ENCODE measurements around the gene HYOU1. TPM values are rescaled to one million over a fixed set of nuclear protein-coding genes. Genes with fewer than 3 reads are reported as not detected.
"Not testable (repeated sequence)": the region's sequence is repeated elsewhere in the genome, so short reads cannot be mapped to it uniquely, and the experiment has no call there.

The HYOU1 gene, protein sequence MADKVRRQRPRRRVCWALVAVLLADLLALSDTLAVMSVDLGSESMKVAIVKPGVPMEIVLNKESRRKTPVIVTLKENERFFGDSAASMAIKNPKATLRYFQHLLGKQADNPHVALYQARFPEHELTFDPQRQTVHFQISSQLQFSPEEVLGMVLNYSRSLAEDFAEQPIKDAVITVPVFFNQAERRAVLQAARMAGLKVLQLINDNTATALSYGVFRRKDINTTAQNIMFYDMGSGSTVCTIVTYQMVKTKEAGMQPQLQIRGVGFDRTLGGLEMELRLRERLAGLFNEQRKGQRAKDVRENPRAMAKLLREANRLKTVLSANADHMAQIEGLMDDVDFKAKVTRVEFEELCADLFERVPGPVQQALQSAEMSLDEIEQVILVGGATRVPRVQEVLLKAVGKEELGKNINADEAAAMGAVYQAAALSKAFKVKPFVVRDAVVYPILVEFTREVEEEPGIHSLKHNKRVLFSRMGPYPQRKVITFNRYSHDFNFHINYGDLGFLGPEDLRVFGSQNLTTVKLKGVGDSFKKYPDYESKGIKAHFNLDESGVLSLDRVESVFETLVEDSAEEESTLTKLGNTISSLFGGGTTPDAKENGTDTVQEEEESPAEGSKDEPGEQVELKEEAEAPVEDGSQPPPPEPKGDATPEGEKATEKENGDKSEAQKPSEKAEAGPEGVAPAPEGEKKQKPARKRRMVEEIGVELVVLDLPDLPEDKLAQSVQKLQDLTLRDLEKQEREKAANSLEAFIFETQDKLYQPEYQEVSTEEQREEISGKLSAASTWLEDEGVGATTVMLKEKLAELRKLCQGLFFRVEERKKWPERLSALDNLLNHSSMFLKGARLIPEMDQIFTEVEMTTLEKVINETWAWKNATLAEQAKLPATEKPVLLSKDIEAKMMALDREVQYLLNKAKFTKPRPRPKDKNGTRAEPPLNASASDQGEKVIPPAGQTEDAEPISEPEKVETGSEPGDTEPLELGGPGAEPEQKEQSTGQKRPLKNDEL
- polyA plus RNA-seq (2013, experiment 1 of 2; ENCODE audit: insufficient read length), result 191 TPM
- polyA plus RNA-seq (2013, experiment 2 of 2; ENCODE audit: insufficient read length), result 115 TPM

DNA sequence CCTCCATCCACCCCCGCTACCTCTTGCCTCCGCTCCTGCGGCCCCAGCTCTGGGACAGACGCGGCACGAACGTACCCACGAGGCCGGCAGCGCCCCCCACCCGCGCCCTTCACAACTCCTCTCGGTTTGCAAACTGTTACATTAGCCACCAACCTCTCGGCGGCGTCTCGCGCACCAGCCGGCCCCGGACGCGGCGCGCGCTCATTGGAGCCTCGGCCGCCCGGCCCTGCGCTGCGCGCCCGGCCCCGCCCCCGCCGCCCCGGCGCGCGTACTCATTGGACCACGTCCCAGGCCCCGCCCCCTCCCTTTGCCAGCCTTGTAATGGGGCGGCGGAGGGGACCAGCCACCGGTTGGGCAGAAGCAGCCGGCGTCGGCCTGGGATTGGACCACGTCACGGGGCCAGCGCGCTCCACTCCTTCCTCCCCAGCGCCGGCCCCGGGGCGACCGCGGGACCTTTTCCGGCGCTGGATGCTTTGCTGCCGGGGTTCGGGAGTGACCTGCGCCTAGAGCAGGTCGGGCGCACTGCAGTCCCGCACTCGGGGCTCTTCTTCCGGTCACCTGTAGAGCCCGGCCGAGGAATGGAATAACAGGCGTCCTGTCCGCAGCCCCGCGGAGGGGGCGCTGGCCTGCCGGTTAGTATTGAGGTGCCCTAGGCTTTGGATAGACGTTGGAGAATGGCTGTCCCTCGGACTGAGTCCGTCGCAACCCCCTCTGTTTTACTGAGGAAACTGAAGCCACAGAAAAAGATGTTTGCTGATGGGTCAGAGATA lies at the start of gene HYOU1:
TSS of gene HYOU1 (minus strand) at position 206 of the 770 bp plus-strand sequence. CDS start 1,045 bp downstream, outside the sequence.
- DNase-seq, result peak; percentile 97

DNA sequence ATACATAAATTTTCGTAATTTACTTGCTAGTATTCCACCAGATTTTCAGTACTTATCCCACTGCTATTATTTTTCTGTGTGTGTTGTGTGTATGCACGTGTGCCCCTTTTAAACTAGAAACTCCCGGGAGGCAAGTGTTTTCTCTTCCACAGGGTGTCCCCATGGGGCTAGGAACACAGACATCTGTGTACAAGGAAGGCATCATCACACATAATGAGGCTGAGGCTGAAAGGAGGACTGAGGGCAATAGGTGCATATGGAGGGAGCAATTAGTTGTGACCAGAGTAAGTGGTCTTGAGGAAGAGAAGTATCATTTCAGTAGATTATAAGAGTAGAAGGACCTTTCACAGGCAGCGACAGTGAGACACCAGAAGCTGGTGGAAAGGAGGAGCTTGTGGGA lies 46.8 kb upstream of the HYOU1 start:
- no peak for DNase-seq

DNA sequence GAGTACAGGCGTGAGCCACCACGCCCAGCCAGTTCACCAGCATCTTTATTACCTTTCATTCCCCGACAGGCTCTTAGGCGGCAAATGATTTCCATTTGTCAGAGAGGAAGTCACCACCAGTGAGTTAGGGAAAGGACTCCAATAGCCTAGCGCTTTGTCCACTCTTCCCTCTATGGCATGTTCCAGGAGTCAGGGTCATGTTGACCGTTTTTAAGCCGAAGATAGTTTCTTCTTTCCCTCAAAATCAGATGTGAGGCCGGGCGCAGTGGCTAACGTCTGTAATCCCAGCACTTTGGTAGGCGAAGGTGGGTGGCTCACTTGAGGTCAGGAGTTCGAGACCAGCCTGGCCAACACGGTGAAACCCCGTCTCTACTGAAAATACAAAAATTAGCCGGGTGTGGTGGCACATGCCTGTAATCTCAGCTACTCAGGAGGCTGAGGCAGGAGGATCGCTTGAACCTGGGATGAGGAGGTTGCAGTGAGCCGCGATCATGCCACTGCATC lies 46.2 kb upstream of the HYOU1 start:
- DNase-seq, result not testable (repeated sequence)

DNA sequence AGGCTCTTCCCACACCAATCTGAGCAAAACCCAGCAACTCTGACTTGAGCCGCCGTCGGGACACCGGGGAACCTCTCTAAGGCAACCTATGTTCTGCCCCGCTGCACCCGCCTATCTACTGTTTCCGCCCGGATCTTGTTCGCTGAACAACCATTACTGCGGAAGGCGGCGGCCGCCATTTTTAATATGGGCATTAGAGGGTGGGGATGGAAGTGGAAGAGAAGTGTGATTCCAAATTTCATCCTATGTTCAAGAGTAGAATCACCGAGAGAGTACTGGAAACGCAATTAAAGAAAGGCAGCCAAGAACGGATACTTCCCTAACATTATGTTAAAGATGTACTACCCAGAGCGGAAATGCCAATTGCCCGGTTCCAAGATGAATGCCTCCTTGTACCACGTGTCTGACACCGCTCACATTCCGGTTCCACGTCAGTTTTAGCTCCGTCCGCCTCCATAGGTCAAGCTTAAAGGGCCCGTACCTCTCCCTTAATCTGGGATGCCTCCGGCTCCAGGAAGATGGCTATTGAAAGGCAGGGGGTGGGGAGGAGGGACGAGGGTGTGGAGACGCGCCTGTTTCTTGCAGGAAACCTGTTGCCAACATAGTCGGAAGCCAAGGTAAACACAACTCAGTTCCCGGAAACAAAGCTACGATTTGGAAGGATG lies 44.9 kb upstream of the HYOU1 start, which contains the start of gene DPAGT1:
TSS of gene DPAGT1 (minus strand) at position 95 of the 665 bp plus-strand sequence. CDS start 198 bp downstream, outside the sequence.
- peak; percentile 98 for DNase-seq

DNA sequence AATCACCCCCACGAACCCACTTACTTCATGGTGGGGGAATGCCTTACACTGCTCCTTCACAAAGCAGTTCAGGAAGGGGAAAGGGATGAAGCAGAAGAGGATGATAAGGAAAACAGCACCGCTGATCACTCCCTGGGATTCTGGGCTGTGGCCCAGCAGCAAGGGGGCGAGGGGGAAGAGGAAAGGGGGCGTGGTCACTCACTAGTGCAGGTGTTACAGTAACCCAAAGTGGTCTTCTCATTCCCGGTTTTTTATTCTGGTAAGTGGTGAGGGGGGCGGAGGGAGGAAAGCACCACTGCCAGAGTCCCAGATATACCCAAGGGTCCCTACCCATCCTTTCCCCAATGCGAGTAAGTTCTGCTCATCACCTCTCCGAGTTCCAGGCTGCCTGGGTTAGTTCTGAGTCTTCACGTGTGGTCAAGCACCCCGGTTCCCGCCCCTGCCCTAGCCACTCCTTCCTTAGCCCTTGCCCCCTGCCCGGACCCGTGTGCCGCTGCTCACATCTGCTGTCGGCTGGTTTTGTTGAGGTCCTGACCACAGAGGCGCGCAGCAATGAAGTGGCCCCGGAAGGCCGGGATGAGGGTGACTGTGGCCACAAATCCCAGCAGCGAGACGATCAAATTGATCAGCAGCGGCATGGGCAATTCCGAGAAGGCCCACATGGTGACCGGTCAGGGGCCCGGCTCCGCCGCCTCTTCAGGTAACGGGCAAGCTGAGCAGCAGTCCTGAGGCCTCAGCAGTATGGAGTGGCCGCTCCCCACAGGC lies 44.2 kb upstream of the HYOU1 start:
- no peak for DNase-seq

DNA sequence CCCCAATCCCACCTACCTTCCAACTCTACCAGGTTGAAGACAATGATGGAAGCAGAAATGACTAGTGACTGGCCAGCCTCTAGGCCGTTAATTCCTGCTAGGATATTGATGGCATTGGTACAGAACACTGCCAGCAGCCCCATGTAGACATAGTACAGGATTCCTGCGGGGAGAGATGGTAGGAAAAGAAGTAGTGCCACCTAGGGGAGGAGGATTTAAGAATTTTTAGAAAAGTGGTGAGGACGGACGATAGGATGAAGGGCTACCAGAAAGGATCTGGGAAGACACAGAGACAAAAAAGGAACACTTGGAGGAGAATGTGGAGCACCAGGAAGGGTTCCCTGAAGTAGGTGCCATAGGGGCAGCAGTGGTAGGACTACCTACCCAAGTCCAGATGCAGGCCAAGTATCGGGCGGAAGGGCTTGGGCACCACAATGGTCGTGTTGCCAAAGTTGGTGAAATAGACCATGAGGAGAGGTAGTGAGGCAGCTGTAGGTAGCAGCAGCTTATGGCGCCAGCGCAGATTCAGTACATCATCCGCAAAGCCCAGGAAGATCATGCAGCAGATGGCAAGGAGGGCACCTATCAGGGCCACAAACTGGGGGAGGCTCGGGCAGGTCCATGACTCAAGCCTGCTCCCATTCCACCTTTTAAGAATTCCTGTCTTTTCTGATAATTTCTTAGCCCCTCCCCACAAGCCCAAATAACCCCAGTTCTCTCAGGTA lies 43.4 kb upstream of the HYOU1 start:
- DNase-seq, result peak; percentile 57

DNA sequence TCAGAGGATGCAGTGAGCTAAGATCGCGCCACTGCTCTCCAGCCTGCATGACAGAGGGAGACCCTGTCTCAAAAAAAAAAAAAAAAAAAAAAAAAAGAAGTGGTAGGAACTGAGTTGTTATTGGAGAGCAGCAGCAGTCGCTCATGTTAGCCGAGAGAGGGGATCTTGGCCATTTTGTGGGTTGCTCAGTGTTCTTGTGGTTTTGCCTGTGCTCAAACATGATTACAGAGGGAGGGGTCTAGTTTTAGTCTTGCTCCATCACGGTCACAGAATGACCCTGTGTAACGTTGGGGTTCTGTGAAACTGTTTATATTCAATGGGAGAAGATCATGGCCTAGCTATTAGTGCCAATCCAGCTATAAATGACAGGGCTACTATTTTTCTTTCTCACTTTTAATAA lies 42.7 kb upstream of the HYOU1 start:
- no peak for DNase-seq

DNA sequence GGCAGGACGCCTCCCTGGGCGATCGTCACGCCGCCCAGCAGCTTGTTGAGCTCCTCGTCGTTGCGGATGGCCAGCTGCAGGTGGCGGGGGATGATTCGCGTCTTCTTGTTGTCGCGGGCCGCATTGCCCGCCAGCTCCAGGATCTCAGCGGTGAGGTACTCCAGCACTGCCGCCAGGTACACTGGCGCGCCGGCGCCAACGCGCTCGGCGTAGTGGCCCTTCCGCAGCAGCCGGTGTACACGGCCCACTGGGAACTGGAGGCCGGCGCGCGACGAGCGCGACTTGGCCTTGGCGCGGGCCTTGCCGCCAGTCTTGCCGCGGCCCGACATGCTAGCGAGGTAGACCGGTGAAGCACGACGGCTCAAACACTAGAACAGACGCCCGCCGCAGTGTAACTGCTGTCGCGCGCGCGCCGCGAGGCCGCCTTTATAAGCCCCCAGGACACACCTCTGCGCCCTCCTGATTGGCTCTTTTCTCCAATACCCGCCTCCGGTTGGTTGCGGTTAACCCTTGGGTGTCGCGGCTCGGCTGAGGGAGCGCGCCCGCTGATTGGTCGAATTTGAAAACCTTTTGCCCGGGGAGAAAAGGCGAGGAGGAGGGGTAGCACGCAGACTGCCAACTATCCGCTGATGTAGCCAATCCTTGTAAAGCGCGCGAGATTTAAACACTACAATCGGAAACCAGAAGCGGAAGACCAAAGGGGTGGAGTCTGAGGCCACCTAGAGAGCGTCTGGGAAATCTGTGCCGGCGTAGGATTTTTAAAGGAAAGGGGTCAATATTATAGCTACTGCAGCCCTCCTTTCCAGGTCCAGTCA lies 38.3 kb upstream of the HYOU1 start:
- peak; percentile 100 for DNase-seq

DNA sequence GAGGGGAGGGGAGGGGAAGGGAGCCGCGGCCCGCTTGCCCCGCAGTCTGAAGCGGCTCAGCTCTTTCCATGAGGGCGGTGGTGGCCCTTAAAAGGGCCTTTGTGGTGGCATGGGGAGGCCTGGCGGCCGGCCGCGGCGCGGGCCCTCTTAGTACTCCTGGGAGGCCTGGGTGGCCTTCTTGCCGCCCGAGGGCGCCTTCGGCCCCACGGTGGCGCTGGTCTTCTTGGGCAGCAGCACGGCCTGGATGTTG lies 37.7 kb upstream of the HYOU1 start:
- peak; percentile 85 for DNase-seq

DNA sequence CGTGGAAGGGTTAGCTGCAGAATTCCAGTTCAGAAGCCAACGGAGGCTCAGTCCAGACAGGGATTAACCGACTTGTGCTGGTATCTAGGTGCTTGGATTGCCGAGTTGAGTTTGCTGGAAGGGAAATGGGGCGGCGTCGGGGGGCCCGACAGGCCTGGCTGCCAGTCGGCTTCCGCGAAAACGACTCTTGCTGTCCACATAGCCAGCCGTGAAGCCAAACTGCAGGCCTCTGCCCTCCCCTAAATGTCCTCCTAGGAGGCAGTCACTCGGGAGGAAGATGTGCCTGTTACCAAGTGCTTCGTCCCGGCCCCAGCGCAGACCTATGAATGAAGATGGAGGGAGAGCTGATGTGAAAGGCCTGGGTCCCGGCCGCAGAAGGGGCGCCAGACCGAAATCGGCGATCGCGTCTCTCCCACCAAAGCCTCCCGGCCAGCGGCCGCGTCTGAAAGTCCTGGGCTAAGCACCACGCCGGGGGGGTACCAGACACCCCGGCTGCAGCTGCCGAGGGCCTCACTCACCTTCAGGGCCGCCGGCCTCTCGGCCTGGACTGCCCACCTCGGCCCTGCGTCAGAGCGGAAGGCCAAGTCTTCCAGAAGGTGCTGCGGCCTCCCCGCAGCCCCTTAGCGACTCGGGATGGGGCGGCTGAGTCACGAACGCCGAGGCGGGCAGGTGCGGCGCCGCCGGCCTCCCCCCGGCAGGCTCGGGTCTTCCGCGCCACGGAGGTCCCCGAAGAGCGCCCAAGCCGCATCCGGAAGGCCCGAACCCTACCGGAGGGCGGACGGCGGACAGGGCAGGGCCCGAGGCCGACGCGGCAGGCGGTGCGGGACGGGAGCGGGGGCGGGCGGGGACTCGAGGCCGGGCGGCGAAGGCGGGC lies 37.2 kb upstream of the HYOU1 start:
- DNase-seq, result peak; percentile 36

DNA sequence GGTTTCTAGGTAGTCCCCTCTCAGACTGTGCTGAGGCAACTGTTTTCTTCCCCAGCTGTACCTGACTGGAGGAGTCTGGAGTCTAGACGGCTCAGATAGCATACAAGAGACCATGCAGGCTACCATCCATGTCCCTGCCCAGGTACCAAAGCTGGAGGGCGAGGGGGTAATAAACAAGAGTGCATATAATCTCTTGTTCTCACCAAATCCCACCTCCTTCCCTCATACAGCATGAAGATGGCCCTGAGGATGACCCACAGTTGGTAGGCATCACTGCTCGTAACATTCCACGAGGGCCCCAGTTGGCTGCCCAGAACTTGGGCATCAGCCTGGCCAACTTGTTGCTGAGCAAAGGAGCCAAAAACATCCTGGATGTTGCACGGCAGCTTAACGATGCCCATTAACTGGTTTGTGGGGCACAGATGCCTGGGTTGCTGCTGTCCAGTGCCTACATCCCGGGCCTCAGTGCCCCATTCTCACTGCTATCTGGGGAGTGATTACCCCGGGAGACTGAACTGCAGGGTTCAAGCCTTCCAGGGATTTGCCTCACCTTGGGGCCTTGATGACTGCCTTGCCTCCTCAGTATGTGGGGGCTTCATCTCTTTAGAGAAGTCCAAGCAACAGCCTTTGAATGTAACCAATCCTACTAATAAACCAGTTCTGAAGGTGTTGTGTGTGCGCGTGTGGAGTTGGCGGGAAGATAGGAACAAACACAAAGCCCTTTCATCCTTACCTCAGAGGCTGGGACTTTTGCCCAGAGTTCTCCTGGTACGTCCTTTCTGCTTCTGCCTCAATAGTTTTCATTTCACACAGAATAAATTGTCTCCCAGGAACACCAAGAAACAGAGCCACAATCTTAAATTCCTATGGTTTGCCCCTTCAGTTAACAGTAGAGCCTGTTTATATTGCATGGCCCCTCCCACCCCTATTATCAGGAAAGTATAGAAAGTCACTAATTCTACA lies 36.2 kb upstream of the HYOU1 start:
- DNase-seq, result no peak

DNA sequence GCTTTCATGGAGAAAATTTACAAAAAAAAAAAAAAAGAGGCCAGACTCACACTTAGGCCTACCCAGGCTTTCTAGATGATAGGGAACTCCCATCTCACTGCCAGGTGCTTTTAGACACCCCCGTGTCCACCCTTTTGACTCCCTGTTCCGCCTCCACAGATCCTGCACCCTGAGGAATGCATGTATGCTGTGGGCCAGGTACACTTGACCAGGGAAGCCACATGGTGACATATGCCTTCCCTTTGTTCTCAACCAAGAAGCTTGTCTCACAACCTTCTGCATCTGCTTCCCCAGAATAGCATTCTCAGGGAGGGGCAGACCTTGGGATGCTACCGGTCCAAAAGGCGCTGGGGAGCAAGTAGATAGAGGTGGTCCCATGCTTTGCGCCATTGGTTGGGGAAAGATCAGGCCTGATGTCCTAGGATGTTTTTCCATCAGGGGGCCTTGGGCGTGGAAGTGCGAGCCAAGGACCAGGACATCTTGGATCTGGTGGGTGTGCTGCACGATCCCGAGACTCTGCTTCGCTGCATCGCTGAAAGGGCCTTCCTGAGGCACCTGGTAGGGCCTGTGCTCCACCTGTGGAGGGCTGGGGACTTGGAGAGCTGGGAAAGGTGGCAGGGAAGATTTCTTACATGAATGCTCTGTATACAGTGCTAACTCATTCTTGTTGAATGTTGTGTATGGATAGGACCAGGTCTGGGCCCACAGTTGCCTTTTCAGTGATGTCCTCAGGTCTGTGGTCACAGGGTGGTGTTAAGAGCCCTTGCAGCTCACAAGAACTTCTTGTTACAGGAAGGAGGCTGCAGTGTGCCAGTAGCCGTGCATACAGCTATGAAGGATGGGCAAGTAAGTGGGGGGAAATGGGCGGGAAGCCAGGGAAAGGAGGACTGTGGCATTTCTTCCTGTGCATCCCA lies 35.2 kb upstream of the HYOU1 start:
- DNase-seq, result no peak

DNA sequence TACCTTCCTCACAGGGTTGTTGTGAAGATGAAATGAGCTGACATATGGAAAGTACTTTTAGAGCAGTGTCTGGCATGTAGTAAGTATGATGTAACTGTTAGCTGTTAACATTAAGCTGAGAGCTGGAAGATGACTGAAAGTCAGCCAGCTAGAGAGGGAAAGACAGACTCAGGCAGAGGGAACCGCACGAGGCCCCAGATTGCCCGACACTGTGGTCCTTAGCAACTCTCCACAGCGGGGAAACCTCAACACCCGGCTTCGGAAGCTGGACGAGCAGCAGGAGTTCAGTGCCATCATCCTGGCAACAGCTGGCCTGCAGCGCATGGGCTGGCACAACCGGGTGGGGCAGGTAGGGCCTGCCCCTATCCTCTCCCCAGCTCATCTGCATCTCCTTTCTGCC lies 34.2 kb upstream of the HYOU1 start:
- DNase-seq, result no peak

DNA sequence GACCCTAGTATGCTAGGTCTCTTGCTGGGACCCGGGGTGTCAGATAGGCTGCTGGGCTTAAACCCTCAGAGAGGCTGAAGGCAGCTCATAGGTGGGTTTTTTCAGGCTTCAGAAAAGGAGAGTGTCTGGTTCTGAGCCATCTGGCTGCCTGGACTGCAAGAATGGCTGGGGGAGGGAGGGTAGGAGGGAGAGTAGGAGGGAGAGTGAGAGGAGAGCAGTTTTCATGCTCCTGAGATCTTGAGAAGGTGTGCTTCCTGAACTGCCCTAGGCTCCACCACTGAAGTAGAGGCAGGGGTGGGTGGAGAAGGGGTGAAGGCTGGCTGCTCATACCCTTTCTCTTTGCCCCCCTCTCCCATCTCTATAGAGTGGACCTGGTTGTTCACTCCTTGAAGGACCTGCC lies 32.3 kb upstream of the HYOU1 start:
- no peak for DNase-seq

DNA sequence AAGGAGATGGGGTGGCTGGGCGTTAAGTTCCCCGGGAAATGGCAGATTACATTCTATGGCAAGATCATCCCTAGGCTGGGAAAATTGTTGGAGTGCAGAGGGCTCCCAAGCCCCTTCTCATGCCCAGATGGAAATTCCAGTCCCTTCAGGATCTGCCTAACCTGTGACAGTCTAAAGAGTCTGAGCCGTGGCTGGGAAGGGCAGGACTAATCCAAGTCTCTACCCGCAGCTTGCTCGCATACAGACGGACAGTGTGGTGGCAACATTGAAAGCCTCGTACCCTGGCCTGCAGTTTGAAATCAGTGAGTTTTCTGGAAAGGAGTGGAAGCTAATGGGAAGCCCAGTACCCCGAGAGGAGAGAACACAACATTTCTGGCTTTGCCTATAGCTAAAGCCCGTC lies 31.4 kb upstream of the HYOU1 start:
- no peak for DNase-seq

DNA sequence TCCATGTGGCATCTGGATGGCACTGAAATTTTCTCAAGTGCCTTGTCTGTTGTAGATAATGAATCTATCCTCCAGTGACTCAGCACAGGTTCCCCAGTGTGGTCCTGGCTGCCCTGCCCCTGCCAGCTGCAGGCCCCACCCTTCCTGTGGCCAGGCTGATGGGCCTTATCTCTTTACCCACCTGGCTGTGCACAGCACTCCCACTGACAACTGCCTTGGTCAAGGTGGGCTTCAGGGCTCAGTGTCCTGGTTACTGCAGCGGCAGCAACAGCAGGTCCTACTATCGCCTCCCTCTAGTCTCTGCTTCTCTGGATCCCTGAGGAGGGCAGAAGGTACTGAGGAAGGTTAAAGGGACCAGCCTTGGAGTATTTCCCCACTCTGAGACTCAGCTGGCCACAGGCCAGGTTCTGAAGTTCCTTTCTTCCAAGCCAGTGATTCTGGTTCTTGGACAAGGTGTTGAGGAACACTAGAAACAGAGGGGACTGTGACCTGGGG lies 30.8 kb upstream of the HYOU1 start:
- DNase-seq, result no peak
